Activated CD4-positive, alpha-beta memory T cell treated with anti-CD3 and anti-CD28 coated beads for 36 hours (primary cell): ENCODE results near the gene COL16A1. TPM values are rescaled to one million over a fixed set of nuclear protein-coding genes. Genes with fewer than 3 reads are reported as not detected.

Source experiments
- CTCF ChIA-PET: fragments of 350-600 bp; sonication (Branson Sonifier 250); formaldehyde crosslinking; loops from one replicate; lab custom pipeline; 2021; ENCODE audit warnings: antibody characterized with exemption, inconsistent platforms; lab: Charles Lee
- POLR2A ChIA-PET: fragments of 350-600 bp; sonication (Branson Sonifier 250); formaldehyde crosslinking; loops from one replicate; lab custom pipeline; 2021; ENCODE audit warnings: antibody characterized with exemption; lab: Charles Lee
- DNase-seq: peaks from one replicate; pipeline ENCODE4 v3.0.0-alpha.2; 2020
- H3K27ac Mint-ChIP-seq: one replicate; pipeline ENCODE4 v1.8.0; 2021; ENCODE audit warnings: mixed read lengths
- H3K27me3 Mint-ChIP-seq: one replicate; pipeline ENCODE4 v1.8.0; 2021; ENCODE audit warnings: mixed read lengths
- H3K36me3 Mint-ChIP-seq: one replicate; pipeline ENCODE4 v1.8.0; 2021; ENCODE audit warnings: mixed read lengths
- H3K4me1 Mint-ChIP-seq: one replicate; pipeline ENCODE4 v1.8.0; 2021; ENCODE audit warnings: low read depth, mixed read lengths
- H3K4me3 Mint-ChIP-seq: one replicate; pipeline ENCODE4 v1.8.0; 2021; ENCODE audit warnings: mild to moderate bottlenecking, mixed read lengths
- H3K9me3 Mint-ChIP-seq: one replicate; pipeline ENCODE4 v1.8.0; 2021; ENCODE audit warnings: mixed read lengths
- intact Hi-C: fragments of 100-400 bp; cut with micrococcal nuclease; formaldehyde crosslinking; loops from one replicate; pipeline ENCODE4 v1.15.1; 2023
- total RNA-seq, 2 experiments: library from RNA; stranded (reverse); gene quantifications; one replicate each; pipeline ENCODE4 v1.2.3, GENCODE V29; 2021

Gene COL16A1
- total RNA-seq, 2 experiments from 2014 or later = 0.12 to 0.45 TPM

DNA sequence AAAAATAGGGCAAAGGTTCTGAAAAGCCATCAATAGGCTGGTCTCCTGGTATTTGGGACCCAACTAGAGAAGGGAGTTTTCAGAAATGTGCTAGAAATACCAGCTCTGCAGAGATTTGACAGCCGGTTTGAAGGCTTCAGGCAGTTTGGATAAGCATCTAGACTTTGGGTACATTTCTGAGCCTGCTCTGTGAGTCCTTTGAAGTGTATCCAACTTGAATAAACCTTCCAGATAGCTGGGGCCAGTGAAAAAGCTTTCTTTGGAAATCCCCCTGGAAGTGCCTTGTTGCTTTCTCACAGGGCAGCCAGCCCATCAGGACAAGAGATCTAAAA lies 52.8 kb downstream of the COL16A1 start:
- ChIA-PET POLR2A (no interaction called here), CTCF (interaction anchor here (0.6 to 2.3 kb wide), 7 partner anchors 14 to 138 kb away, joined by 3 to 7 read pairs (median 3); partner anchors contain the start of gene HCRTR1)
- Mint-ChIP-seq H3K27ac (no peak overlapping the region), H3K36me3 (no peaks in the 10 kb centered on the region), H3K9me3 (peaks cover 2% of the 10 kb centered on the region), H3K4me1 (peaks cover 3% of the 10 kb centered on the region), H3K4me3 (no peak overlapping the region), H3K27me3 (no peaks in the 10 kb centered on the region)
- DNase-seq = no peak
- intact Hi-C loops = no loop called here

- CTCF ChIA-PET = interaction anchor here (0.6 to 2.3 kb wide), 9 partner anchors 11 to 139 kb away, joined by 3 to 7 read pairs (median 3); partner anchors contain the start of gene HCRTR1
- POLR2A ChIA-PET = no interaction called here
- Mint-ChIP-seq H3K36me3 (no peaks in the 10 kb centered on the region), H3K4me3 (no peak overlapping the region), H3K27ac (no peak overlapping the region), H3K27me3 (no peaks in the 10 kb centered on the region), H3K9me3 (peaks cover 2% of the 10 kb centered on the region), H3K4me1 (peaks cover 9% of the 10 kb centered on the region)
- intact Hi-C loops = no loop called here
- DNase-seq = no peak
Measured at GRCh38 chr1:31650161-31651088, 53.4 kb downstream of the COL16A1 start.

GRCh38 chr1:31648641-31649357 lies 55.0 kb downstream of the COL16A1 start:
- no peaks in the 10 kb centered on the region for H3K27me3 Mint-ChIP-seq
- no peak overlapping the region for H3K4me3 Mint-ChIP-seq
- peaks cover 16% of the 10 kb centered on the region for H3K4me1 Mint-ChIP-seq

GRCh38 chr1:31648190-31648589 lies 55.6 kb downstream of the COL16A1 start:
- Mint-ChIP-seq H3K9me3 (peaks cover 2% of the 10 kb centered on the region), H3K4me3 (no peak overlapping the region), H3K36me3 (peaks cover 3% of the 10 kb centered on the region), H3K27ac (no peak overlapping the region), H3K27me3 (no peaks in the 10 kb centered on the region), H3K4me1 (peaks cover 22% of the 10 kb centered on the region)
- POLR2A ChIA-PET = no interaction called here
- no peak for DNase-seq
- CTCF ChIA-PET = no interaction called here
- intact Hi-C loops = no loop called here

More at GRCh38 chr1:31648641-31649357, 55.0 kb downstream of the COL16A1 start:
- CTCF ChIA-PET = interaction anchor here (2.3 kb wide), 1 partner anchor 141 kb away, joined by 7 read pairs; no protein-coding TSS in a partner anchor
- peaks cover 3% of the 10 kb centered on the region for H3K36me3 Mint-ChIP-seq
- no peak overlapping the region for H3K27ac Mint-ChIP-seq
- POLR2A ChIA-PET = no interaction called here
- no peak for DNase-seq
- intact Hi-C loops = no loop called here
- H3K9me3 Mint-ChIP-seq = peaks cover 2% of the 10 kb centered on the region

- intact Hi-C loops = no loop called here
- Mint-ChIP-seq H3K36me3 (peaks cover 3% of the 10 kb centered on the region), H3K27me3 (no peaks in the 10 kb centered on the region), H3K9me3 (peaks cover 2% of the 10 kb centered on the region), H3K27ac (no peak overlapping the region), H3K4me1 (peaks cover 24% of the 10 kb centered on the region), H3K4me3 (no peak overlapping the region)
- ChIA-PET CTCF (interaction anchor here (1.3 kb wide), 1 partner anchor 142 kb away, joined by 3 read pairs; no protein-coding TSS in a partner anchor), POLR2A (no interaction called here)
- no peak for DNase-seq
Measured at GRCh38 chr1:31647106-31647505, 56.7 kb downstream of the COL16A1 start.

DNA sequence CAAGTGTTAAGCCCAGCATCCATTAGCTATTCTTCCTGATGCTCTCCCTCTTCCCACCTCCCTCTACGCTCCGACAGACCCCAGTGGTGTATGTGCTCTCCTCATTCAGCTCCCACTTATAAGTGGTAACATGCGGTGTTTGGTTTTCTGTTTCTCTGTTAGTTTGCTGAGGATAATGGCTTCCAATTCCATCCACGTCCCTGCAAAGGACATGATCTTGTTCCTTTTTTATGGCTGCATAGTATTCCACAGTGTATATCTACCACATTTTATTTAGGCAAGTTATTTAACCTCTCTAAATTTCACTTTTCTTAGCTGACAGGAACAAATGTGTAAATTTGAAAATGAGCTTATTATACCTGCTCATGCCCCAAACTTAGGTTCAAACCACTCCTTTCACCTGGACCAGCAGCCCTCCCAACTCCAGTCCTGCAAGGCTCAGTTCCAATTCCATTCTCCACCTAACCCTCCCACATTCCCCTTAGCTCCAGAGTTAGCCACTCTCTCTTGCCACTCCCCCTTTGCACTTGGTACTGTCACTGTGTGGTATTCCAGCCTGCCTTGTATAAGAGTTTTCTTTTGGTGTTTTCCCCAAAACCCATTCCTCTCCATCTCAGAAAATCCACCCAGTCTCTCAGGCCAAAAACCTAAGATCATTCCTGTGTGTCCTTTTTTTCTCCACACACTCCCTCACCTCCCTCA lies 57.4 kb downstream of the COL16A1 start:
- peaks cover 2% of the 10 kb centered on the region for H3K9me3 Mint-ChIP-seq
- ChIA-PET CTCF (interaction anchor here (0.8 to 1.3 kb wide), 2 partner anchors 68 to 143 kb away, joined by 3 read pairs; no protein-coding TSS in a partner anchor), POLR2A (no interaction called here)
- H3K27me3 Mint-ChIP-seq = no peaks in the 10 kb centered on the region
- peaks cover 24% of the 10 kb centered on the region for H3K4me1 Mint-ChIP-seq
- no peak for DNase-seq
- peak overlapping the region; percentile 100 for H3K27ac Mint-ChIP-seq
- intact Hi-C loops = no loop called here
- peak overlapping the region; percentile 100 for H3K4me3 Mint-ChIP-seq
- H3K36me3 Mint-ChIP-seq = peaks cover 3% of the 10 kb centered on the region

GRCh38 chr1:31645274-31645568 lies 58.6 kb downstream of the COL16A1 start:
- POLR2A ChIA-PET = interaction anchor here (0.7 to 1.4 kb wide), 7 partner anchors 13 to 463 kb away, joined by 3 to 5 read pairs (median 4); partner anchors contain the start of genes KPNA6, SNRNP40 and ZCCHC17
- H3K36me3 Mint-ChIP-seq = peaks cover 3% of the 10 kb centered on the region

GRCh38 chr1:31644560-31645273 lies 59.1 kb downstream of the COL16A1 start, which contains the start of gene PEF1:
PEF1 (minus strand) TSS chr1:31644876; CDS start chr1:31644864, 12 bp downstream.
- DNase-seq = peak; percentile 99
- ChIA-PET CTCF (interaction anchor here (0.6 to 1.9 kb wide), 7 partner anchors 10 to 197 kb away, joined by 3 to 16 read pairs (median 4); no protein-coding TSS in a partner anchor), POLR2A (interaction anchor here (0.7 to 1.6 kb wide), 9 partner anchors 10 to 463 kb away, joined by 3 to 7 read pairs (median 4); partner anchors contain the start of genes KPNA6, SNRNP40 and ZCCHC17)
- intact Hi-C loops = loop anchor here (1.0 kb wide), 1 partner anchor 144 kb away; no protein-coding TSS in a partner anchor
- Mint-ChIP-seq H3K4me1 (peaks cover 24% of the 10 kb centered on the region), H3K27ac (peak within 1 kb of the TSS; percentile 100), H3K27me3 (no peaks in the 10 kb centered on the region), H3K4me3 (peak within 1 kb of the TSS; percentile 100), H3K36me3 (peaks cover 3% of the 10 kb centered on the region), H3K9me3 (peaks cover 2% of the 10 kb centered on the region)

More at GRCh38 chr1:31645274-31645568, 58.6 kb downstream of the COL16A1 start:
- Mint-ChIP-seq H3K4me1 (peaks cover 24% of the 10 kb centered on the region), H3K27ac (peak overlapping the region; percentile 100), H3K27me3 (no peaks in the 10 kb centered on the region), H3K4me3 (peak overlapping the region; percentile 100), H3K9me3 (peaks cover 2% of the 10 kb centered on the region)
- intact Hi-C loops = loop anchor here (1.0 kb wide), 1 partner anchor 143 kb away; no protein-coding TSS in a partner anchor
- no peak for DNase-seq
- CTCF ChIA-PET = interaction anchor here (0.6 to 1.9 kb wide), 7 partner anchors 10 to 197 kb away, joined by 3 to 16 read pairs (median 4); no protein-coding TSS in a partner anchor

DNA sequence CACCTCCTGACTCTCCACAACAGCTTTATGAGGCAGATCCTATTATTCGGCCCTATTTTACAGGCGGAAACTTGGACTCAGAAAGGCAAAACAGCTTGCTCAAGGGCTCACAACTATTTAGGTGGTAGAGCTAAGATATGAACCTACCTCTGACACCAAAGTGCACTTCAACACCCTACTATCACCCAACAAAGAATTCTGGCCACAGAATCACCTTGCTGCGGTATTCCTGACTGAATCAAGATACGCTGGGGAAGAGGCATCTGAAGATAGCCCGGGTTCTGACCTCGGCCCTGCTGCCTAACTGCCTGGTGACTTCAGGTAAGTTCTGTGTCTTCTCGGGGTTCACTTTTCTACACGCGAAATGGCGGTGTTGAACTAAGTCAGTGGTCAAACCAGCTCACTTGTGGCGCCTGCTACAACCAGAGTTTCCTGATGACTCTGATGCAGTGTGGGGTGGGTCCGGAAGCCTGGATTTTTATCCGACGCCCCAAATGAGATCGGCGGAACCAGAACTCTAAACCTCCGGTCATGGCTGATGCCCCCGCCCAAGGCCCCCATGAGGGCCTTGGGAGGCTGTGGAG lies 59.7 kb downstream of the COL16A1 start:
- peaks cover 3% of the 10 kb centered on the region for H3K36me3 Mint-ChIP-seq
- intact Hi-C loops = no loop called here
- peak overlapping the region; percentile 100 for H3K4me3 Mint-ChIP-seq
- POLR2A ChIA-PET = interaction anchor here (0.7 to 1.6 kb wide), 5 partner anchors 9 to 464 kb away, joined by 3 to 7 read pairs (median 5); partner anchors contain the start of genes KPNA6, SNRNP40 and ZCCHC17
- H3K27me3 Mint-ChIP-seq = no peaks in the 10 kb centered on the region
- peaks cover 24% of the 10 kb centered on the region for H3K4me1 Mint-ChIP-seq
- H3K9me3 Mint-ChIP-seq = peaks cover 2% of the 10 kb centered on the region
- CTCF ChIA-PET = interaction anchor here (0.9 to 1.9 kb wide), 9 partner anchors 9 to 348 kb away, joined by 3 to 16 read pairs (median 4); partner anchors contain the start of genes SNRNP40 and ZCCHC17
- DNase-seq = no peak
- H3K27ac Mint-ChIP-seq = peak overlapping the region; percentile 100

- Mint-ChIP-seq H3K9me3 (peaks cover 2% of the 10 kb centered on the region), H3K27ac (no peak overlapping the region), H3K4me1 (peaks cover 25% of the 10 kb centered on the region), H3K27me3 (no peaks in the 10 kb centered on the region), H3K4me3 (no peak overlapping the region), H3K36me3 (peaks cover 7% of the 10 kb centered on the region)
- ChIA-PET POLR2A (interaction anchor here (1.6 kb wide), 1 partner anchor 8 kb away, joined by 7 read pairs; no protein-coding TSS in a partner anchor), CTCF (interaction anchor here (0.6 to 1.3 kb wide), 4 partner anchors 9 to 346 kb away, joined by 3 read pairs; partner anchors contain the start of genes SNRNP40 and ZCCHC17)
- intact Hi-C loops = no loop called here
- DNase-seq = no peak
Measured at GRCh38 chr1:31642897-31643296, 60.9 kb downstream of the COL16A1 start.
